ENCODE results near the gene PLPPR1. TPM values are rescaled to one million over a fixed set of nuclear protein-coding genes. Genes with fewer than 3 reads are reported as not detected.

PLPPR1 gene
- total and polyA plus RNA-seq, 5 donors from 2014 or later, result not detected

DNA sequence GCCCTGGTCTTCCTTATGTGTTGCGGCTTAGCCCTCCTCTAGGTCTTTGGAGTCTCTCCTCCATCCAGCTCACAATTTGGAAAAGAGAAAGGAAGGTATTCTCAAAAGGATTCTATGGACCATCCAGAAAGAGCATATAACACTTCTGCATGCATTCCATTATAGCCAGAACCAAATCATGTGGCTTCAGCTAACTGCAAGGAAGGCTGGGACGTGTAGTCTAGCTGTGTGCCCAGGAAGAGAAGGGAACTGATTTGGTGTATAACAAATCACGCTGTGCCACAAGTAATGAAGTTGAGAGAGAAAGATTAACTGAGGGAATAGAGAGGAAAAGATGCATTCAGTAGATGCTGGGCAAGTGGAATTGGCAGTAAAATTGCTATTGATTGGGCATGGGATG lies 43.7 kb downstream of the PLPPR1 start:
- H3K27ac ChIP-seq (ENCODE audit: insufficient read depth, low read length, poor library complexity, severe bottlenecking), result no peak overlapping the region
- no peaks in the 10 kb centered on the region for H3K4me1 Mint-ChIP-seq
- DNase-seq, result no peak
- no peaks in the 10 kb centered on the region for H3K27me3 Mint-ChIP-seq
- no peaks in the 10 kb centered on the region for H3K36me3 Mint-ChIP-seq
- no peak overlapping the region for H3K4me3 ChIP-seq (ENCODE audit: low read depth, low read length)
- no peaks in the 10 kb centered on the region for H3K36me3 ChIP-seq (ENCODE audit: control insufficient read depth, insufficient read depth, low read length)
- no peak overlapping the region for H3K27ac Mint-ChIP-seq
- H3K4me1 ChIP-seq (ENCODE audit: control insufficient read depth, insufficient read depth, low read length, poor library complexity, severe bottlenecking), result no peaks in the 10 kb centered on the region
- H3K27me3 ChIP-seq (ENCODE audit: control insufficient read depth, insufficient read depth, low read length), result no peaks in the 10 kb centered on the region
- no peaks in the 10 kb centered on the region for H3K9me3 ChIP-seq (ENCODE audit: control insufficient read depth in 2 of 2, low read length in 2 of 2)
- H3K4me3 Mint-ChIP-seq, result no peak overlapping the region
- no peak for ATAC-seq (ENCODE audit: low read depth in 2 of 2)
- H3K9me3 Mint-ChIP-seq, result peaks cover 0 to 1% (median 0%) of the 10 kb centered on the region in 7 donors

DNA sequence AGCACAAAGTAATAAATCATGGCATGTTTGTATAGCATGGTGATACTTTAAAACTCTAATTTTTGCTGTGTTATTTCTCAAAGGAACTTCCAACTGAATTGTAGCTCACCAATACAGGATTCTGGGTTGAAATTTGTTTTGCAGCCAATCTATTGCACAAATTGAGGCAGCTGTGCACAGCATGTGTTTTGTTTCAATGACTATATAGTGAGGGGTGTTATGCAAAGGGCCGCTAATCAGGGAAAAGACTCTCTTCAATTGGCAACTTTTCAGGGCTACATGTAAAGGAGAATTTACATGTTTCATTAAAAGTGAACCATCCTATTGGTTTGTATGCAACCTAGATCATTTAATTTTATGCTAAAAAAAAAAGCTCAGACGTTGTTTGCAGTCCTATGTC lies 44.6 kb downstream of the PLPPR1 start:
- H3K36me3 ChIP-seq (ENCODE audit: control insufficient read depth, insufficient read depth, low read length), result no peaks in the 10 kb centered on the region
- Mint-ChIP-seq H3K27ac (no peak overlapping the region), H3K9me3 (peaks cover 0 to 4% (median 0%) of the 10 kb centered on the region in 7 donors), H3K4me3 (no peak overlapping the region), H3K4me1 (no peaks in the 10 kb centered on the region), H3K36me3 (no peaks in the 10 kb centered on the region), H3K27me3 (no peaks in the 10 kb centered on the region)
- no peaks in the 10 kb centered on the region for H3K9me3 ChIP-seq (ENCODE audit: control insufficient read depth in 2 of 2, low read length in 2 of 2)
- DNase-seq (no peak), ATAC-seq (ENCODE audit: low read depth in 2 of 2) (no peak)
- no peak overlapping the region for H3K27ac ChIP-seq (ENCODE audit: insufficient read depth, low read length, poor library complexity, severe bottlenecking)
- no peaks in the 10 kb centered on the region for H3K27me3 ChIP-seq (ENCODE audit: control insufficient read depth, insufficient read depth, low read length)
- H3K4me3 ChIP-seq (ENCODE audit: low read depth, low read length), result no peak overlapping the region
- H3K4me1 ChIP-seq (ENCODE audit: control insufficient read depth, insufficient read depth, low read length, poor library complexity, severe bottlenecking), result no peaks in the 10 kb centered on the region

DNA sequence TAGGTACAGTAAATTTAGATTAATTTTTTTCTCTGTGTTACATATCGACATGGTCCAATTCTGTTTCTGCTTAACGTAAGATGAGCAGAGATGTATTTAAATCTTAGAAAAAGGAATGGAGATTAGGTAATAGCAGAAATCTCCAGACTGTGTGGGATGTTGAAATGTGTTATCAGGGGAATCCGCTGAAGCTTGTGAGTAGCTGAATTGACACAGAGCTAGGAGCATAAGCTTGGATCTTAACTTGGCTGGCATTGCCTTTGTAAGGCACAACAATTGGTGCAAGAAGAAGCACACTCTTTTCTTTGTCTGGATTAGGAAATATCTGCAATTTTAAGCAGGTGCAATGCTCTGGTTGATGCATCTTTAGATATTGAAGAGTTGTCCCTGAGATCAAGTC lies 53.1 kb downstream of the PLPPR1 start:
- H3K27ac Mint-ChIP-seq, result no peak overlapping the region
- H3K9me3 Mint-ChIP-seq, result peaks cover 0 to 4% (median 1%) of the 10 kb centered on the region in 7 donors
- H3K27me3 Mint-ChIP-seq, result no peaks in the 10 kb centered on the region
- no peak overlapping the region for H3K4me3 Mint-ChIP-seq
- ATAC-seq (ENCODE audit: low read depth in 2 of 2) (no peak), DNase-seq (no peak)
- H3K4me1 Mint-ChIP-seq, result no peaks in the 10 kb centered on the region
- H3K4me3 ChIP-seq (ENCODE audit: low read depth, low read length), result no peak overlapping the region
- no peaks in the 10 kb centered on the region for H3K36me3 ChIP-seq (ENCODE audit: control insufficient read depth, insufficient read depth, low read length)
- H3K4me1 ChIP-seq (ENCODE audit: control insufficient read depth, insufficient read depth, low read length, poor library complexity, severe bottlenecking), result no peaks in the 10 kb centered on the region
- no peaks in the 10 kb centered on the region for H3K9me3 ChIP-seq (ENCODE audit: control insufficient read depth in 2 of 2, low read length in 2 of 2)
- H3K36me3 Mint-ChIP-seq, result no peaks in the 10 kb centered on the region
- H3K27ac ChIP-seq (ENCODE audit: insufficient read depth, low read length, poor library complexity, severe bottlenecking), result no peak overlapping the region
- no peaks in the 10 kb centered on the region for H3K27me3 ChIP-seq (ENCODE audit: control insufficient read depth, insufficient read depth, low read length)

DNA sequence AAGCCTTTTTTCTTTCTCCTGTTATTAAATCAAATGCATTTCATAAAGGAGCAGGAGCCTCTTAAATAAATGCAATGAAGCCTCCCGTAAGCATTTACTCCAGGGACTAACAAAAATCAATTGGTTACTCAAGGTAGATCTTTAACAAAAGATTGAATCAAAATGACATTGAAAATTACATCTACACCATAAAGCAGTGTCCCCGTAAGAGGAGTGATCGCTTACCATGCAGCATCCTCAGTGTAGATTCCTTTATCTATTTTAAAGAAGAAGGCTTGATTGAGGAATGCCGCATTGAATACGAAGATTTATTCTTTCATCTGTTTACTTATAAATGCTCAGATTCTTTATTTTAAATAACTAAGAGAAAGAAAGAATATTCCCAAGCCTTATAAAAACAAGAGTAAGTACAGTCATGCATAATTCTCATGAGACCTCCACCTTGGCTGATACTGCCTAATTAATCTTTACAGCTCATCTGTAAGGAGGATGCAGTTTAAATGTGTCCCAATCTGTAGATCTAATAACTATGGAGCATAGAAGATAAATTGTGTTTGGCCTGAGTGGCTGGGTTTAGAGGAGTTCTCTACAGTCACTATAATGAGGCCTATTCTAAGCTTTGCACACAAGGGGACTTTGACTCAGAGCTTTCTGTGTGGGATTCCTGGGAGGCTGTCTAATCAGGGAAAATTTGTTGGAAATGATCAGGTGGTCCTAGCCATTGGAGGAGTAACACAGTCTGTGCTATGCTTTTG lies 55.1 kb downstream of the PLPPR1 start:
- Histone ChIP-seq H3K36me3 (ENCODE audit: control insufficient read depth, insufficient read depth, low read length) (no peaks in the 10 kb centered on the region), H3K4me3 (ENCODE audit: low read depth, low read length) (no peak overlapping the region), H3K27ac (ENCODE audit: insufficient read depth, low read length, poor library complexity, severe bottlenecking) (no peak overlapping the region), H3K4me1 (ENCODE audit: control insufficient read depth, insufficient read depth, low read length, poor library complexity, severe bottlenecking) (no peaks in the 10 kb centered on the region), H3K9me3 (ENCODE audit: control insufficient read depth in 2 of 2, low read length in 2 of 2) (no peaks in the 10 kb centered on the region), H3K27me3 (ENCODE audit: control insufficient read depth, insufficient read depth, low read length) (no peaks in the 10 kb centered on the region)
- DNase-seq (no peak), ATAC-seq (ENCODE audit: low read depth in 2 of 2) (no peak)
- Mint-ChIP-seq H3K4me3 (no peak overlapping the region), H3K4me1 (no peaks in the 10 kb centered on the region), H3K27ac (no peak overlapping the region), H3K36me3 (no peaks in the 10 kb centered on the region), H3K27me3 (no peaks in the 10 kb centered on the region), H3K9me3 (peaks cover 0 to 4% (median 0%) of the 10 kb centered on the region in 7 donors)

DNA sequence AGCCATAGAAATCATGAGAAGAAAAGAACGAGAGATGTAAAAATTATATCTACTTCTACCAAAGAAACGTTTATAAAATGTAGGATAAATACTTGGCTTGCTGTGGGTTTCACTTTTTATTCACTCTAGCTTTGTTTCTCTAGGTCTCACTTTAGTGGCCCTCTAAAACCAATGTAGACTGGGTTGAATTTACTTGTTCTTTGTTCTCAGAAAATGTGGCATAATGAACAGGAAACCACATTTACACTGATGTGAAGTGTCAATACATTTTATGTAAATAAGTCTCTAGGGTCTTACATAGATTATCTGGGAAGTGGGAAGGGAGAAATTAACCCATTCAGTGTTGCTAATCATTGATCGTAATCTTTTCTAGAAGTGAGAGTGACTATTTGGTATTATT lies 58.9 kb downstream of the PLPPR1 start:
- H3K27ac Mint-ChIP-seq, result no peak overlapping the region
- Histone ChIP-seq H3K4me3 (ENCODE audit: low read depth, low read length) (no peak overlapping the region), H3K4me1 (ENCODE audit: control insufficient read depth, insufficient read depth, low read length, poor library complexity, severe bottlenecking) (no peaks in the 10 kb centered on the region), H3K36me3 (ENCODE audit: control insufficient read depth, insufficient read depth, low read length) (no peaks in the 10 kb centered on the region), H3K27ac (ENCODE audit: insufficient read depth, low read length, poor library complexity, severe bottlenecking) (no peak overlapping the region), H3K9me3 (ENCODE audit: control insufficient read depth in 2 of 2, low read length in 2 of 2) (no peaks in the 10 kb centered on the region), H3K27me3 (ENCODE audit: control insufficient read depth, insufficient read depth, low read length) (no peaks in the 10 kb centered on the region)
- ATAC-seq (ENCODE audit: low read depth in 2 of 2), result no peak
- DNase-seq, result no peak
- H3K4me3 Mint-ChIP-seq, result no peak overlapping the region
- H3K9me3 Mint-ChIP-seq, result peaks cover 0 to 4% (median 0%) of the 10 kb centered on the region in 7 donors
- no peaks in the 10 kb centered on the region for H3K27me3 Mint-ChIP-seq
- H3K36me3 Mint-ChIP-seq, result no peaks in the 10 kb centered on the region
- H3K4me1 Mint-ChIP-seq, result no peaks in the 10 kb centered on the region

DNA sequence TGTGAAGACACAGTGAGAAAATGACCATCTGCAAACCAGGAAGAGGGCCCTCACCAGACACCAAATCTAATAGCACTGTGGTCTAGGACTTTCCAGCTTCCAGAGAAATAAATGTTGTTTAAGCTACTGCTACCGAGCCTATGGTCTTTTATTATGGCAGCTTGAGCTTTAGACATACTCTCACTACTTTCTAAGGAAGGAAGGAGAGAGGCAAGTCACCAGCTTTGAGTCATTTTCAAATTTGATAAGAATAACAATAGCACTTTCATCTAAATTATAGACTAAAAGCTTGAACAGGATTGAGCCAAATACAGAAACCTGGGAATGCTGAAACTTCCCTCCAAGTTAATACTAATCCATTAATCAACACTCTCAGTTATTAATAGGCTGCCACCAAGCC lies 64.4 kb downstream of the PLPPR1 start:
- Mint-ChIP-seq H3K27me3 (no peaks in the 10 kb centered on the region), H3K27ac (no peak overlapping the region), H3K4me3 (no peak overlapping the region), H3K36me3 (no peaks in the 10 kb centered on the region), H3K4me1 (no peaks in the 10 kb centered on the region), H3K9me3 (peaks cover 0 to 3% (median 0%) of the 10 kb centered on the region in 7 donors)
- no peak for DNase-seq
- no peaks in the 10 kb centered on the region for H3K9me3 ChIP-seq (ENCODE audit: control insufficient read depth in 2 of 2, low read length in 2 of 2)
- H3K27me3 ChIP-seq (ENCODE audit: control insufficient read depth, insufficient read depth, low read length), result no peaks in the 10 kb centered on the region
- H3K27ac ChIP-seq (ENCODE audit: insufficient read depth, low read length, poor library complexity, severe bottlenecking), result no peak overlapping the region
- H3K4me1 ChIP-seq (ENCODE audit: control insufficient read depth, insufficient read depth, low read length, poor library complexity, severe bottlenecking), result no peaks in the 10 kb centered on the region
- no peaks in the 10 kb centered on the region for H3K36me3 ChIP-seq (ENCODE audit: control insufficient read depth, insufficient read depth, low read length)
- no peak overlapping the region for H3K4me3 ChIP-seq (ENCODE audit: low read depth, low read length)
- no peak for ATAC-seq (ENCODE audit: low read depth in 2 of 2)

DNA sequence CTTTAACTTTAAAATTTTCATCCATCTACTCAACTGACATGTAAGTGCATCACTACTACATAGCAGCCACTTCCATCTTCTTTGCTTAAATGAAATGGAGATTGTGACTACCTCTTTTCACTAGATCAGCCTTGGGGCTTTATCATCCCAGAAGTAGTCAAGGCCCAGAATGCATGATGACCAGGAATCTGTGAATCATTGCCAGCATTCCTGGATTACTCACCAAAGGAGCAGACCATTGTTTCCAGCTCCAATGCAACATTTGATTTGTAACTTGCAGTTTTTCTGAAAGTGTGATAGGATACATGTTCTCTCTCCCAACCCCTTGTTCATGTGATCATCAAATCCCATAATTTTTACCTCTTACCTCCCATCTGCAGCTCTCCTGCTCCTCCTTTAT lies 65.1 kb downstream of the PLPPR1 start:
- no peaks in the 10 kb centered on the region for H3K4me1 Mint-ChIP-seq
- H3K27ac Mint-ChIP-seq, result no peak overlapping the region
- peaks cover 0 to 3% (median 0%) of the 10 kb centered on the region in 7 donors for H3K9me3 Mint-ChIP-seq
- no peaks in the 10 kb centered on the region for H3K36me3 Mint-ChIP-seq
- H3K4me3 ChIP-seq (ENCODE audit: low read depth, low read length), result no peak overlapping the region
- no peaks in the 10 kb centered on the region for H3K27me3 Mint-ChIP-seq
- H3K27ac ChIP-seq (ENCODE audit: insufficient read depth, low read length, poor library complexity, severe bottlenecking), result no peak overlapping the region
- no peaks in the 10 kb centered on the region for H3K4me1 ChIP-seq (ENCODE audit: control insufficient read depth, insufficient read depth, low read length, poor library complexity, severe bottlenecking)
- no peaks in the 10 kb centered on the region for H3K36me3 ChIP-seq (ENCODE audit: control insufficient read depth, insufficient read depth, low read length)
- H3K9me3 ChIP-seq (ENCODE audit: control insufficient read depth in 2 of 2, low read length in 2 of 2), result no peaks in the 10 kb centered on the region
- no peak overlapping the region for H3K4me3 Mint-ChIP-seq
- no peaks in the 10 kb centered on the region for H3K27me3 ChIP-seq (ENCODE audit: control insufficient read depth, insufficient read depth, low read length)
- no peak for DNase-seq
- ATAC-seq (ENCODE audit: low read depth in 2 of 2), result no peak

DNA sequence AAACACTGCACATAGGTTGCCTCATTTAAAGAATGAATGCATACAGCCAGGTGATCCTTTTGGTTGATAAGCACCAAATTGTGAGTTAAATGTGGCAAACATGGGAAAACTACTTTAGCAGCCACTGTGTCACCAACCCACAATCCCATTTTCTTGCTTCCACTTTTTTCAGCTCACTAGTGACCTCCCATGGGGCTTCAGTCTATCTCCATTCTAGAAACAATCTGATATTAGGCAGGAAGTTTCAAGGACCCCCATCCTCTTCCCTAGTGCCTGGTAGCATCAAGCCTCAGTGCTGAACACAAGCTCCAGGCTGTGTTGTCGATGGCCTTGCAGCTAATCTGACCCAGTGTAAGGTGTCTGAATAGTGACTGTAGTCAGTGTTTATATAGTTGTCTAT lies 66.2 kb downstream of the PLPPR1 start:
- Mint-ChIP-seq H3K36me3 (no peaks in the 10 kb centered on the region), H3K4me1 (no peaks in the 10 kb centered on the region), H3K27me3 (no peaks in the 10 kb centered on the region), H3K4me3 (no peak overlapping the region), H3K27ac (no peak overlapping the region), H3K9me3 (peaks cover 0 to 3% (median 0%) of the 10 kb centered on the region in 7 donors)
- Histone ChIP-seq H3K36me3 (ENCODE audit: control insufficient read depth, insufficient read depth, low read length) (no peaks in the 10 kb centered on the region), H3K27ac (ENCODE audit: insufficient read depth, low read length, poor library complexity, severe bottlenecking) (no peak overlapping the region), H3K9me3 (ENCODE audit: control insufficient read depth in 2 of 2, low read length in 2 of 2) (no peaks in the 10 kb centered on the region), H3K4me3 (ENCODE audit: low read depth, low read length) (no peak overlapping the region), H3K4me1 (ENCODE audit: control insufficient read depth, insufficient read depth, low read length, poor library complexity, severe bottlenecking) (no peaks in the 10 kb centered on the region), H3K27me3 (ENCODE audit: control insufficient read depth, insufficient read depth, low read length) (no peaks in the 10 kb centered on the region)
- DNase-seq, result no peak
- ATAC-seq (ENCODE audit: low read depth in 2 of 2), result no peak
